Measurements from ENCODE around the gene ING5. TPM values are rescaled to one million over a fixed set of nuclear protein-coding genes. Genes with fewer than 3 reads are reported as not detected.
"Not testable (repeated sequence)": the region's sequence is repeated elsewhere in the genome, so short reads cannot be mapped to it uniquely, and the experiment has no call there.

The ING5 gene
- total RNA-seq, 2 donors from 2014 or later, result 18.3 to 44.2 TPM

- H3K27ac ChIP-seq, result no peak overlapping the region
Observed at GRCh38 chr2:241741016-241741415, 39.2 kb downstream of the ING5 start.

GRCh38 chr2:241742320-241742939 lies 40.6 kb downstream of the ING5 start:
- no peak overlapping the region for H3K9ac ChIP-seq (ENCODE audit: low read depth in 2 of 2, low read length in 2 of 2)
- H3K4me1 ChIP-seq, result no peaks in the 10 kb centered on the region
- H3K36me3 ChIP-seq, result no peaks in the 10 kb centered on the region
- H3K27me3 ChIP-seq, result no peaks in the 10 kb centered on the region
- intact Hi-C loops (cut with DNase I), result no loop called here
- no peak overlapping the region for H3K27ac ChIP-seq
- H3K4me3 ChIP-seq, result no peak overlapping the region
- no peak for DNase-seq
- no peak for TF ChIP-seq CTCF (IDR thresholded peaks at IDR 0.05)
- no peaks in the 10 kb centered on the region for H3K9me3 ChIP-seq

More at GRCh38 chr2:241741016-241741415, 39.2 kb downstream of the ING5 start:
- Histone ChIP-seq H3K4me1 (no peaks in the 10 kb centered on the region), H3K27me3 (no peaks in the 10 kb centered on the region), H3K36me3 (no peaks in the 10 kb centered on the region), H3K4me3 (no peak overlapping the region), H3K9ac (ENCODE audit: low read depth in 2 of 2, low read length in 2 of 2) (no peak overlapping the region), H3K9me3 (no peaks in the 10 kb centered on the region)
- no peak for DNase-seq
- intact Hi-C loops (cut with DNase I), result no loop called here
- no peak for TF ChIP-seq CTCF (IDR thresholded peaks at IDR 0.05)

GRCh38 chr2:241743008-241743407 lies 41.2 kb downstream of the ING5 start:
- H3K27ac ChIP-seq; H3K4me1 ChIP-seq; intact Hi-C loops (cut with DNase I); H3K4me3 ChIP-seq; H3K9me3 ChIP-seq; H3K36me3 ChIP-seq; H3K9ac ChIP-seq (ENCODE audit: low read depth in 2 of 2, low read length in 2 of 2); DNase-seq; H3K27me3 ChIP-seq: not testable (repeated sequence)

GRCh38 chr2:241743620-241744019 lies 41.8 kb downstream of the ING5 start:
- DNase-seq, result no peak
- no peak for TF ChIP-seq CTCF (IDR thresholded peaks at IDR 0.05)
- H3K27ac ChIP-seq, result no peak overlapping the region
- H3K4me3 ChIP-seq, result no peak overlapping the region
- no peaks in the 10 kb centered on the region for H3K27me3 ChIP-seq
- H3K4me1 ChIP-seq, result no peaks in the 10 kb centered on the region
- intact Hi-C loops (cut with DNase I), result no loop called here
- H3K36me3 ChIP-seq, result no peaks in the 10 kb centered on the region
- no peaks in the 10 kb centered on the region for H3K9me3 ChIP-seq
- no peak overlapping the region for H3K9ac ChIP-seq (ENCODE audit: low read depth in 2 of 2, low read length in 2 of 2)

GRCh38 chr2:241744028-241744754 lies 42.4 kb downstream of the ING5 start:
- Histone ChIP-seq H3K36me3 (no peaks in the 10 kb centered on the region), H3K9me3 (no peaks in the 10 kb centered on the region), H3K4me1 (no peaks in the 10 kb centered on the region), H3K4me3 (no peak overlapping the region), H3K9ac (ENCODE audit: low read depth in 2 of 2, low read length in 2 of 2) (no peak overlapping the region), H3K27ac (no peak overlapping the region), H3K27me3 (no peaks in the 10 kb centered on the region)
- intact Hi-C loops (cut with DNase I), result no loop called here
- no peak for TF ChIP-seq CTCF (IDR thresholded peaks at IDR 0.05)
- DNase-seq, result no peak

- Histone ChIP-seq H3K4me1 (no peaks in the 10 kb centered on the region), H3K27me3 (no peaks in the 10 kb centered on the region), H3K9ac (ENCODE audit: low read depth in 2 of 2, low read length in 2 of 2) (no peak overlapping the region), H3K9me3 (no peaks in the 10 kb centered on the region), H3K27ac (no peak overlapping the region), H3K36me3 (no peaks in the 10 kb centered on the region), H3K4me3 (no peak overlapping the region)
- DNase-seq, result no peak
- no peak for TF ChIP-seq CTCF (IDR thresholded peaks at IDR 0.05)
- intact Hi-C loops (cut with DNase I), result no loop called here
Observed at GRCh38 chr2:241745276-241745675, 43.4 kb downstream of the ING5 start.

Data from colonic mucosa (tissue), 4 donors.